ENCODE measurements around the gene ATF7IP2. TPM values are rescaled to one million over a fixed set of nuclear protein-coding genes. Genes with fewer than 3 reads are reported as not detected.

ATF7IP2 gene
- total and polyA plus RNA-seq, 2 of the 13 experiments (the other 11 are each of a cell fraction or from before 2014, with no cell fraction given) = 117 to 217 TPM

GRCh38 chr16:10509534-10510025 lies 123.7 kb downstream of the ATF7IP2 start (continued):
- TF ChIP-seq SKIL (CRISPR knock-in tag; IDR thresholded peaks at IDR 0.05; ENCODE audit: borderline replicate concordance) (no peak), EHMT2 (IDR thresholded peaks at IDR 0.05; ENCODE audit: borderline replicate concordance, low read depth, low read length) (no peak), NFYC (CRISPR knock-in tag; IDR thresholded peaks at IDR 0.05) (no peak), ATF2 (CRISPR knock-in tag; IDR thresholded peaks at IDR 0.05) (peak; percentile 70), ZFP36L2 (CRISPR knock-in tag; IDR thresholded peaks at IDR 0.05) (no peak), ZNF569 (CRISPR knock-in tag; IDR thresholded peaks at IDR 0.05; ENCODE audit: borderline replicate concordance) (no peak), RFX1 (IDR thresholded peaks at IDR 0.05) (no peak), ELF4 (CRISPR knock-in tag; IDR thresholded peaks at IDR 0.05; ENCODE audit: borderline replicate concordance) (no peak), MLLT10 (CRISPR knock-in tag; IDR thresholded peaks at IDR 0.05) (no peak), ZMAT3 (CRISPR knock-in tag; conservative IDR thresholded peaks at IDR 0.05) (0 out of 2 replicates have a peak, but pooled peaks have one; percentile 58), ZNF766 (CRISPR knock-in tag; IDR thresholded peaks at IDR 0.05; ENCODE audit: borderline replicate concordance) (no peak), HOXA5 (CRISPR knock-in tag; IDR thresholded peaks at IDR 0.05) (no peak), GTF3A (CRISPR knock-in tag; conservative IDR thresholded peaks at IDR 0.05) (no peak), ZNF337 (CRISPR knock-in tag; IDR thresholded peaks at IDR 0.05; ENCODE audit: borderline replicate concordance, low read depth) (no peak), ZNF570 (CRISPR knock-in tag; IDR thresholded peaks at IDR 0.05; ENCODE audit: borderline replicate concordance) (no peak), KDM5B (CRISPR knock-in tag; IDR thresholded peaks at IDR 0.05; ENCODE audit: borderline replicate concordance) (no peak), TCF12 (IDR thresholded peaks at IDR 0.05) (no peak), TCF12 (CRISPR knock-in tag; IDR thresholded peaks at IDR 0.05) (no peak), PHF20 (CRISPR knock-in tag; IDR thresholded peaks at IDR 0.05) (no peak), ZEB1 (IDR thresholded peaks at IDR 0.05; ENCODE audit: insufficient replicate concordance, low read depth) (no peak), TFDP2 (CRISPR knock-in tag; IDR thresholded peaks at IDR 0.05) (0 out of 2 replicates have a peak, but pooled peaks have one; percentile 16), HBP1 (CRISPR knock-in tag; IDR thresholded peaks at IDR 0.05; ENCODE audit: low read depth) (0 out of 2 replicates have a peak, but pooled peaks have one; percentile 16), NONO (IDR thresholded peaks at IDR 0.05) (no peak), NONO (CRISPR knock-in tag; conservative IDR thresholded peaks at IDR 0.05) (no peak), KDM1A (CRISPR knock-in tag; IDR thresholded peaks at IDR 0.05) (no peak), ZFAT (CRISPR knock-in tag; conservative IDR thresholded peaks at IDR 0.05) (no peak), ZBTB20 (CRISPR knock-in tag; IDR thresholded peaks at IDR 0.05; ENCODE audit: borderline replicate concordance, low read depth) (peak; percentile 70; the same call in 1 of the 2 replicates)
